Osteoblast (primary cell): ENCODE results near the gene LARP7. TPM values are rescaled to one million over a fixed set of nuclear protein-coding genes. Genes with fewer than 3 reads are reported as not detected.

Source experiments
- DNase-seq: peaks from one replicate; pipeline ENCODE4 v3.0.0; 2011; ENCODE audit warnings: low spot score, mixed read lengths; ENCODE audit not compliant: insufficient read length; ENCODE audit errors: missing footprints
- H2AFZ ChIP-seq: 2 replicates; pipeline ENCODE4 v1.6.0; 2011; ENCODE audit warnings: mild to moderate bottlenecking, low read length
- H3K27ac ChIP-seq: 2 replicates; pipeline ENCODE4 v1.5.1; 2011; ENCODE audit warnings: mild to moderate bottlenecking, low read depth, low read length, moderate library complexity
- H3K27me3 ChIP-seq: 2 replicates; pipeline ENCODE4 v1.6.0; 2012; ENCODE audit warnings: mild to moderate bottlenecking, control low read depth, inconsistent platforms, low read length, moderate library complexity; ENCODE audit not compliant: insufficient read depth
- H3K36me3 ChIP-seq: 2 replicates; pipeline ENCODE4 v1.5.1; 2011; ENCODE audit warnings: mild to moderate bottlenecking, low read length, control low read depth, moderate library complexity; ENCODE audit not compliant: insufficient read depth
- H3K4me1 ChIP-seq: 2 replicates; pipeline ENCODE4 v1.5.1; 2011; ENCODE audit warnings: mild to moderate bottlenecking, low read length, control low read depth, moderate library complexity; ENCODE audit not compliant: insufficient read depth
- H3K4me2 ChIP-seq: 2 replicates; pipeline ENCODE4 v1.6.0; 2011; ENCODE audit warnings: mild to moderate bottlenecking, low read length; ENCODE audit not compliant: insufficient read depth
- H3K4me3 ChIP-seq: fragments of 200-600 bp; sonication (generic); 3 replicates; pipeline ENCODE4 v1.5.1; 2012; ENCODE audit warnings: mild to moderate bottlenecking, low read length, inconsistent platforms; ENCODE audit not compliant: insufficient read depth
- H3K79me2 ChIP-seq: 2 replicates; pipeline ENCODE4 v1.6.0; 2012; ENCODE audit warnings: mild to moderate bottlenecking, low read length, control low read depth, inconsistent platforms; ENCODE audit not compliant: insufficient read depth
- H3K9me3 ChIP-seq: 2 replicates; pipeline ENCODE4 v1.5.1; 2011; ENCODE audit warnings: low read depth, low read length, control low read depth
- H4K20me1 ChIP-seq: 2 replicates; pipeline ENCODE4 v1.6.0; 2012; ENCODE audit warnings: mild to moderate bottlenecking, low read length, control low read depth; ENCODE audit not compliant: insufficient read depth
- total RNA-seq: library from RNA; depleted of rRNA; stranded (reverse); fragments of >200 nt; gene quantifications from 2 replicates; pipeline ENCODE4 v1.2.3, GENCODE V29; 2012
- TF ChIP-seq, protein P1 (sequence below): IDR thresholded peaks from 2 replicates; pipeline ENCODE4 v1.5.1; 2011; ENCODE audit warnings: mild to moderate bottlenecking, low read depth, low read length, moderate library complexity; ENCODE audit errors: extremely low read depth

LARP7 gene
- total RNA-seq, 1 donor: 32.2 TPM

DNA sequence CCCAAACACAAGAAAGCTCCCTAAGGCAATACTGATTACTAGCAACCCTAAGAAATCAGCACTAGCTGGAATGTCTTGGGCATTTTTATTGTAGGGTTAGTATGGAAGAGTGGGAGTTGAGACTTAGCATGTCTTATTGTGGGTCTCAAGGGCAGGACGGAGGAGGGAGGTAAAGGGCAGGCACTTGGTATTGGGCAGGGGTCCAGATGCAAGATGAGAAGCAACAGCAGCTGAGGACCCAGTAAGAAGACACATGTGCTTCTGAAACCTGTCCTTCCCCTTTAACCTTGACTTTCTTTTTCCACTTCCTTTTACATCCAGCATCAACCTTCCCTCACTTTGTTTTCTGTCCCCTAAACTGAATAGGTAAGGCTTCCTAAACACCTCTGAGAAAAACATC is 37.4 kb downstream of the LARP7 start:
- no peaks in the 10 kb centered on the region for H3K27me3 ChIP-seq
- DNase-seq: no peak

GRCh38 chr4:112677519-112678091 is 40.7 kb downstream of the LARP7 start:
- Histone ChIP-seq H3K79me2 (no peaks in the 10 kb centered on the region), H3K27me3 (no peaks in the 10 kb centered on the region), H3K27ac (no peak overlapping the region), H3K9me3 (no peaks in the 10 kb centered on the region), H3K4me3 (no peak overlapping the region), H3K4me2 (no peak overlapping the region), H3K4me1 (no peaks in the 10 kb centered on the region), H4K20me1 (no peaks in the 10 kb centered on the region), H3K36me3 (no peaks in the 10 kb centered on the region), H2AFZ (no peak overlapping the region)
- TF ChIP-seq, protein P1, sequence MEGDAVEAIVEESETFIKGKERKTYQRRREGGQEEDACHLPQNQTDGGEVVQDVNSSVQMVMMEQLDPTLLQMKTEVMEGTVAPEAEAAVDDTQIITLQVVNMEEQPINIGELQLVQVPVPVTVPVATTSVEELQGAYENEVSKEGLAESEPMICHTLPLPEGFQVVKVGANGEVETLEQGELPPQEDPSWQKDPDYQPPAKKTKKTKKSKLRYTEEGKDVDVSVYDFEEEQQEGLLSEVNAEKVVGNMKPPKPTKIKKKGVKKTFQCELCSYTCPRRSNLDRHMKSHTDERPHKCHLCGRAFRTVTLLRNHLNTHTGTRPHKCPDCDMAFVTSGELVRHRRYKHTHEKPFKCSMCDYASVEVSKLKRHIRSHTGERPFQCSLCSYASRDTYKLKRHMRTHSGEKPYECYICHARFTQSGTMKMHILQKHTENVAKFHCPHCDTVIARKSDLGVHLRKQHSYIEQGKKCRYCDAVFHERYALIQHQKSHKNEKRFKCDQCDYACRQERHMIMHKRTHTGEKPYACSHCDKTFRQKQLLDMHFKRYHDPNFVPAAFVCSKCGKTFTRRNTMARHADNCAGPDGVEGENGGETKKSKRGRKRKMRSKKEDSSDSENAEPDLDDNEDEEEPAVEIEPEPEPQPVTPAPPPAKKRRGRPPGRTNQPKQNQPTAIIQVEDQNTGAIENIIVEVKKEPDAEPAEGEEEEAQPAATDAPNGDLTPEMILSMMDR: no peak
- DNase-seq: no peak

More for the DNA sequence above, 37.4 kb downstream of the LARP7 start:
- Histone ChIP-seq H3K4me3 (no peak overlapping the region), H3K27ac (no peak overlapping the region), H3K4me2 (no peak overlapping the region), H2AFZ (no peak overlapping the region), H4K20me1 (no peaks in the 10 kb centered on the region), H3K4me1 (no peaks in the 10 kb centered on the region), H3K36me3 (no peaks in the 10 kb centered on the region), H3K9me3 (no peaks in the 10 kb centered on the region), H3K79me2 (no peaks in the 10 kb centered on the region)
- TF ChIP-seq, protein P1: no peak

DNA sequence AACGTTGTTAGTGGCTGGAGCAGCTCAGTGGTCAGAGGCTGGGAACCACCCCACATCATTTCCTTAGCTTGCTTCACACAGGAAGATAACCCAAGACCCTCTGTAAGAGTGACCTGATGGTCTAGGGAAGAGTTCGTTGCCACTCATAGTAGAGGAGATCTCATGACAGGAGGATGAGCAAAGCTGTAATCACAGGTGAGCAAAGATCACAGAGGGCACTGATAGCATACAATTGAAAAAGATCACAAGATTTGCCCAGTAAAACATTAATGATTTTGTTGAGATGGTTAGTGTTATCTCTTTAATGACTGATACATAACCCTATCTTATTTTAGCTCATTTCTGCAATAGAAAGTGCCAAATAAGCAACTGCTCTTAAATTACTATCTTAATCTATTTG is 44.1 kb downstream of the LARP7 start:
- Histone ChIP-seq H3K36me3 (no peaks in the 10 kb centered on the region), H3K9me3 (no peaks in the 10 kb centered on the region), H3K4me1 (no peaks in the 10 kb centered on the region), H3K79me2 (no peaks in the 10 kb centered on the region), H3K27me3 (no peaks in the 10 kb centered on the region), H3K4me2 (no peak overlapping the region), H3K27ac (no peak overlapping the region), H4K20me1 (no peaks in the 10 kb centered on the region), H2AFZ (no peak overlapping the region), H3K4me3 (no peak overlapping the region)
- TF ChIP-seq, protein P1: no peak
- no peak for DNase-seq

DNA sequence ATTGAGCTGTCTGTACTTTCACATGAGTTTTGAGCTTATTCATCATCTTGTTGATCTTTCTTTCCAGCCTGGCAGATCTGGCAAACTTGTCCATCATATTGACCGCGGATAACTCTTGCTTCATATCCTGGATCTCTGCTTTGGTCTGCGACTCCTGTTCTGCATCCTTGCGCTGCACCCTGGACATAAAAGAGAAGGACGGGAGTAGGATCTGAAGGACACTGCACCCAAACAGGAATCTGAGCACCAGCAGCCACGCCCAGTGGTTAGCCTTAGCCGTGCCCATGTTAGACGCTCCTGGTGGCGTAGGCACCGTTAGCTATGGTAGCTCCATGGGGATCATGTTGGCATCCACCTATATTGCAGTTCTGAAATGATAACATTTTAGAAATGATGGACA is 56.6 kb downstream of the LARP7 start:
- H3K27ac ChIP-seq: no peak overlapping the region
- no peaks in the 10 kb centered on the region for H4K20me1 ChIP-seq
- no peaks in the 10 kb centered on the region for H3K27me3 ChIP-seq
- DNase-seq: peak; percentile 54
- H3K36me3 ChIP-seq: no peaks in the 10 kb centered on the region
- no peak overlapping the region for H3K4me2 ChIP-seq
- H3K4me1 ChIP-seq: no peaks in the 10 kb centered on the region
- no peak overlapping the region for H2AFZ ChIP-seq
- no peaks in the 10 kb centered on the region for H3K9me3 ChIP-seq
- no peak overlapping the region for H3K4me3 ChIP-seq
- no peaks in the 10 kb centered on the region for H3K79me2 ChIP-seq
- TF ChIP-seq, protein P1: no peak
